ENCODE results near the gene SUFU.
A peak's percentile ranks its signal among the peaks of the same experiment; 100 is the strongest.

SUFU gene

GRCh38 chr10:102621443-102622325, 117.9 kb downstream of the SUFU start:
- DNase-seq: no peak

- no peak for DNase-seq
Observed at GRCh38 chr10:102624094-102624493, 120.3 kb downstream of the SUFU start.

- no peak for DNase-seq
Observed at GRCh38 chr10:102624751-102625645, 121.2 kb downstream of the SUFU start.

GRCh38 chr10:102626026-102626685, 122.4 kb downstream of the SUFU start:
- no peak for DNase-seq

GRCh38 chr10:102627291-102627735, 123.5 kb downstream of the SUFU start:
- DNase-seq: no peak

- no peak for DNase-seq
Observed at GRCh38 chr10:102627736-102628293, 124.0 kb downstream of the SUFU start.

GRCh38 chr10:102628451-102628911, 124.7 kb downstream of the SUFU start:
- DNase-seq: no peak

- no peak for DNase-seq
Observed at GRCh38 chr10:102629661-102630614, 126.2 kb downstream of the SUFU start.

- no peak for DNase-seq
Observed at GRCh38 chr10:102630663-102631062, 126.9 kb downstream of the SUFU start.

- DNase-seq: no peak
Observed at GRCh38 chr10:102631525-102632393, 128.0 kb downstream of the SUFU start.

GRCh38 chr10:102632394-102633111, 128.8 kb downstream of the SUFU start:
- no peak for DNase-seq

GRCh38 chr10:102633287-102633686, 129.5 kb downstream of the SUFU start:
- DNase-seq: no peak

- DNase-seq: no peak
Observed at GRCh38 chr10:102633848-102634247, 130.1 kb downstream of the SUFU start.

- no peak for DNase-seq
Observed at GRCh38 chr10:102634686-102635085, 130.9 kb downstream of the SUFU start.

- no peak for DNase-seq
Observed at GRCh38 chr10:102635377-102635776, 131.6 kb downstream of the SUFU start.

GRCh38 chr10:102639537-102639936, 135.8 kb downstream of the SUFU start:
- no peak for DNase-seq

GRCh38 chr10:102641402-102641801, 137.6 kb downstream of the SUFU start:
- peak; percentile 38 for DNase-seq

GRCh38 chr10:102641880-102642735, 138.3 kb downstream of the SUFU start:
- peak; percentile 84 for DNase-seq

Data from NCI-H2107 (cell line).